ENCODE results near the gene ZNRF3.
A peak's percentile ranks its signal among the peaks of the same experiment; 100 is the strongest.
"Not testable (repeated sequence)": the region's sequence is repeated elsewhere in the genome, so short reads cannot be mapped to it uniquely, and the experiment has no call there.

Gene ZNRF3

DNA sequence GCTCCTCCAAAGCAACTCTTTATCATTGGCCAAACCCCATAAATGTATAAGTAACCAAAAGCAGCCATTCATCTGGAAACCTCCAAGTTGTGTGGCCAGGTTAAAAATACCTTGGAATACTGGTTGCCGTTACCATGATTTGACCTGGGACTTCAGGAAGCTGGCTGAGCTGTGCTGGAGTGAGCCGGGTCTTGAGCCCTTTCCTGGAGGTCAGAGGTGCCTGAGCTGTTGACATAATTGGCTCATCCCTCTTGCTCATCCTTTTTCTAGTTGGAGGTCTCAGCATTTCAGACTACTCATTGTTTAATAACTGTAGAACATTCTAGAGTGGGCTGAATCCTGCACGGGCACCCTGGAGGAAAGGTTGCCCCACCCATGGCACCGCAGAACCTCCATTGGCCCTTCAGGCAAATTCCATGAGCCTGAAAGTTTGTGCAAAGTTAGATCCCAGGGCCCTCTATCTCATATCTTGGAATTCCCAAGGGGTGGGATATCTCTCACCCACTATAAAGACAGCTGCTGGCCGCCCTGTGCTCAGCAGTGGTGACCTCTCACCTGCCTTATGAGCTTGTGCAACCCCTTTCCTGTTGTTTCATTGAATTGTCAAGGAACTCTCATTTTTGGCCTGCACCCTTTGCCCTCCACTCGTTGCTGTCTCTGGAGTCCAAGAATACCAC lies 101.2 kb downstream of the ZNRF3 start:
- DNase-seq (ENCODE audit: low spot score), result no peak

DNA sequence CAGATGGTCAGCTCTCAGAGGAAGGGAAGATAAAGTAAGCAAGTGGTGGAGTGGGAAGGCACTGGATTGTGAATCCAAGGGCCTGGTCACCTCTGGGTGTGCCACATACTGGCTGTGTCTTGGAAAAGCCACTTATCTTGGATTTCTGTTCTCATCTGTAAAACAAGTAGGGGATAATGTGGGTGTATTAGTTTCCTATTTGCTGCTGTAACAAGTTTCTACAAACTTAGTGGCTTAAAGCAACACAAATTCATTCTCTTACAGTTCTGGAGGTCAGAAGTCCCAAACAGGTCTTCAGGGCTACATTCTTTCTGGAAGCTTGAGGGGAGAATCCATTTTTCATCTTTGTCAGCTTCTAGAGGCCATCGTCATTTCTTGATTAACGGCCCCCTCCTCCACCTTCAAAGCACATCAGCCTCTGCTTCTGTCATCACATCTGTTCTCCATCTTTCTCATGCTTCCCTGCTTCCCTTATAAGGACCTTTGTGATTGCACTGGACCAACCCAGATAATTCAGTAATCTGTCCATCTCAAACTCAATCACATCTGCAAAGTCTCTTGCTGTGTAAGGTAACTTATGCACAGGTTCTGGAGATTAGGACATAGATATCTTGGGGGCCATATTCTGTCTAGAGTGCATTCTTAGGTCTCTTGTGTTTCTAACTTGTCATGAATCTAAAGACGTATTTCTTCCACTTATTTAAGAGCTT lies 102.4 kb downstream of the ZNRF3 start:
- DNase-seq (ENCODE audit: low spot score), result no peak

DNA sequence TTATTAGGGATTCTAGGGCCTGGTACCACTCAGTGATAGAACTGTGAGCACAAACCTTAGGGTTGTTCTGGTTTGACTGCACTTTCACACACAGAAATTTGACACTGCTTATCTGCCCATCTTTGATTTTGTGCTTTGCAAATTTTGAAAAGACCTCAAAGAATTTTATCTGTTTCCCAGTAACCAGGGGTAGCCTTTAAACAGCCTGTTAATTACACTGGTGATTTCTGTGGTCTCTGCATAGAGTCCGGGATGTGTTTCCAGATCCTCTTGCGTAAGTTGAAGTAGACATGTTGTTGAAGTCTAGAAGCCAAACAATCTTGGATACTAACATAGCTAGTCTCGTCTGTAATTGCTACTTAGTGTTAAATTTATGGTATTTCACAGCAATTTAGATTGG lies 103.0 kb downstream of the ZNRF3 start:
- no peak for DNase-seq (ENCODE audit: low spot score)

DNA sequence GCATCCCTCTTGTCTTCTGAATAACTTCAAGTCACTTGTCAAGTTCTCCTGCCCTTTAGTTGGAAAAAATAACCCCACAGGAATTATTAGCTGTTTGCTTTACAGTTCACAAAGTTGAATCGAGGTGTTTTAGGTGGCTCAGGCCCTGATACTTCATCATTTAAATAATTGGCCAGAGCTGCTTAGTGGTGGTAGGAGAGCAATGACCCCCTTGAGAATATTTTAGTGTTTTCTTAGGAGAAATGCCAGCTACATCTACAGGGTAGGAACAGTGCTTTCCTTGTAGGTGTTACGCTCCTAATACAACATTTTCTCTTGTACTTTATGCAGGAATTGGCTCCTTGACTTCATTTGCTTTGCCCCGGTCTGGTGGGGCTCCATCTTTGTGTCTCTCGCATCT lies 105.1 kb downstream of the ZNRF3 start:
- DNase-seq (ENCODE audit: low spot score), result no peak

DNA sequence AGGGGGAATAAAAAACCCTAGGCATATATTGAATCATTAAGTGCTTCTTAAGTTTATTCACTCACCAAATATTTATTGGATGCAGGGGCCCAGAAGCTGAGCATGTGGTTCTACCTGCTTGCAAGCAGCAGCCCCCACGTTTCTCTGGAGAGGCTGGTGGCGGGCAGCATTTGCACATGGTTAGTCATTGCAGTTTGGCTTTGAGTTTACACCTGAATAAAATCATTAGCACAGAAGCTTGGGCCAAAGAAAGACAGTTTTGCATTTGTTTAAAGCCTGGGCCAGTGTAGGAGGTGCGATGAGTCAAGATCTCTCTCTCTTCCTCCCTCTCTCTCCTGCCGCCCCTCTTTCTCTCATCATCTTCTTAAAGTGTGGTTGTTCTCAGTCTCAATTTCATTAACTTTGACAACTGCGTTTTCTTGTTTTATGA lies 105.7 kb downstream of the ZNRF3 start:
- DNase-seq (ENCODE audit: low spot score), result no peak

GRCh38 chr22:28989484-28989883 lies 106.1 kb downstream of the ZNRF3 start:
- DNase-seq (ENCODE audit: low spot score), result no peak

DNA sequence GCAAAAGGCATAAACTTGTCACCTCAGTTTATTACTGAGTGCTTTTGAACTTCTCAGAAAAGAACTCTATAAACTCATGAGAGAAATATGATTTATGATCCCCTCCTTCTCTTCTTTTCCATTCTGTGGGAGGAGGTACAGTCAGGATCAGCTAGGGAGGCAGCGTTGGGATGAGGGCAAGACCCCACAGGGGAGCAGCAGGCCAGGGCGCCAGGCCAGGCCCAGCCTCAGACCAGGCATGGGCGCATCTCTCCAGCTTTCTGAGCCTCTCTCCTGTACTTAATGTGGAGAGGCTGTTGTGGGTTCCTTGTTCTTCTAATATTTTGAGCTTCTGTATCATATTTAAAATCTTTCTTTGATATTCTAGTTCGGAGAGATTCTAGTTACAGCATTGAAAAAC lies 106.5 kb downstream of the ZNRF3 start:
- DNase-seq (ENCODE audit: low spot score), result no peak

DNA sequence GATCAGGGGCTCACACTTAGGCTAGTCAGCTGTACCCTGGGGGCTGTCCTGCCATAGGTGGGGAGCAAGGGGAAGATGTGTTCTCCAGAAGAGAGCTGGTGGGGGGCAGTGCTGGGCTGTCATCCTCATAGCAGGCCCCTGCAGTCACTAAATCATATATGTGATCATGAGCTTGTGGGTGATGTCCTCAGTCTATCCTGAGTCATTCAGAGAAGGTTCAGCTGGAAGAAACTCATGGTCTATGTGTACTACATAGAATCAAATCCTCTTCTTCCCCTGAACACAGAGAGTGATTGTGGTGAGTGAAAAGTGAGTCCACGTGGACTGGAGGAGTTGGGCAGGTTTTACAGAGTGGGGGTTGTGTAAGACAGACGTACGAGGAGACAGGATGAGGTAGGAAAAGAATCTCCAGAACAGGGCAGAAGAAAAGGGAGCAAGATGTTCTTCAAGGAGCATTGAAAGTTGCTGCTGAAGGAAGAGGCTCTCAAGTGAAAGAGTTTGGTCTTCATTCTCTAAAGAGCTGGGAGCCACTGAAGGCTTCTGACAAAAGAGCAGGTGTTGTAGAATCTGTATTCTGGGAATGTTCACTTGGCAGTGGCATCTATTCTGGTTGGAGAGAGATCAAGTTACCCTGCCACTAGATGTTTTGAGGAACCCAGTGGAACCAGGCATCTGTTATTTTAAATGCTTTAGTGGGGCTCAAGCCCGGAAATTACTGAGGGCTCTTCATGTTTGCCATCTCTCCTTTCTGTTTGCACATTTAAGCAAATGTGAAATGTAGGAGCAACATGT lies 109.4 kb downstream of the ZNRF3 start:
- DNase-seq (ENCODE audit: low spot score), result no peak

DNA sequence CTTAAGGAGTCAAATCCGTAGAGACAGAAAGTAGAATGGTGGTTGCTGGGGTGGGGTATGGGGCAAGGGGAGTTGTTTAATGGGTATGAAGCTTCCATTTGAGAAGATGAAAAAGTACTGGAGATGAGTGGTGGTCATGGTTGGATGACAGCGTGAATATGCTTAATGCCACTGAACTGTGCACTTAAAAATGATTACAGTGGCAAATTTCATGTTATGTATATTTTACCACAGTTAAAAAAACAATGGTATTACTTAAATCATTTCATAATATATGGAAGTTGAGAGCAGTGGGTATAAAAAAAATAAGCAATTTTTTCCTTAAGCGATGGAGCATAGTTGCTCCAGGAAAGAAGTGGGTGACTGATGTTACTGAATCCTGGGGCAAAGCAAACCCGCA lies 111.2 kb downstream of the ZNRF3 start:
- no peak for DNase-seq (ENCODE audit: low spot score)

DNA sequence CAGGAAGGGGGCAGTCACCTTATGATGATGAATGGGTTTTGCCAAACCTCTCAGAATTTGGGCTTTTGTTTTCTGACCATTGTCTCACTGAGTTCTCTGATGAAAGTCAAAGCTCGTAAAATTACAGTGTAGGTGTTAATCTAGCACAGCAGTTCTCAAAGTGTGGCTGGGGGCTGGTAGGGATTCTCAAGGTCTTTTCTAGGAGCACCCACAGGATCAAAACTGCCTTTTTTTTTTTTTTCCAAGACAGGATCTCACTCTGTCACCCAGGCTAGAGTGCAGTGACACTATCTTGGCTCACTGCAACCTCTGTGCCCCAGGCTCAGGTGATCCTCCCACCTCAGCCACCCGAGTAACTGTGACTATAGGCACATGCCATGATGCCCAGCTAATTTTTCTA lies 112.2 kb downstream of the ZNRF3 start:
- DNase-seq (ENCODE audit: low spot score), result no peak

DNA sequence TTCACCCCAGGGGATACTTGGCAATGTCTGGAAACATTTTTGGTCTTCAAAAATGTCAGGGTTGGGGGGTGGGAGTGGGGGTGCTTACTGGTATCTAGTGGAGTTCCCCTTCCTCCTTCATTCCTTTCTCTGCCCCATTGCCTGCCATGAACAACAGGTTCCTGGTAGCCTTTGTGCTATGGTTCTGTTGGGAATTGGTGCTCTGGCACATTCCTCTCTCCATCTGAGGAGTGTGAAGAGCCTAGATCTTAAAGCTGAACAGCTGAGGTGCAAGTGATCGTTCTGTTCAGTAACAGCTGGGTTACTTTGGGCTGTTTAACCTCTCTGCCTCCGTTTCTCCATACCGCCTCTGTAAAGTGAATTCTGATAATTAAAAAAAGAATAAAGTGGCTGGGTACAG lies 114.0 kb downstream of the ZNRF3 start:
- no peak for DNase-seq (ENCODE audit: low spot score)

- DNase-seq (ENCODE audit: low spot score), result no peak
These were observed 115.3 kb downstream of the ZNRF3 start for GRCh38 chr22:28998681-28999080.

- DNase-seq (ENCODE audit: low spot score), result no peak
These were observed 116.1 kb downstream of the ZNRF3 start for GRCh38 chr22:28999510-28999909.

- DNase-seq (ENCODE audit: low spot score), result no peak
These were observed 116.7 kb downstream of the ZNRF3 start for GRCh38 chr22:28999919-29000556.

DNA sequence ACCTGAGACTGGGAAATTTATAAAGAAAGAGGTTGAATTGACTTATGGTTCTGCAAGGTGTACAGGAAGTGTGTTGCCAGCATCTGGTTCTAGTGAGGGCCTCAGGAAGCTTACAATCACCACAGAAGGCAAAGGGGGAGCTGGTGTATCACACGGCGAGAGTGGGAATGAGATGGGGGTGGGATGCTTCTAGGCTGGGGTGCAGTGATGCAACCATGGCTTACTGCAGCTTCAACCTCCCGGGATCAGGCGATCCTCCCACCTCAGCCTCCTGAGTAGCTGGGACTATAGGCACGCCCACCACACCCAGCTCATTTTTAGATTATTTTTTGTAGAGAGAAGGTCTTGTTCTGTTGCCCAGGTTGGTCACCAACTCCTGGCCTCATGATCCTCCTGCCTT lies 117.3 kb downstream of the ZNRF3 start:
- DNase-seq (ENCODE audit: low spot score), result no peak

- DNase-seq (ENCODE audit: low spot score), result no peak
These were observed 119.2 kb downstream of the ZNRF3 start for GRCh38 chr22:29002603-29003002.

DNA sequence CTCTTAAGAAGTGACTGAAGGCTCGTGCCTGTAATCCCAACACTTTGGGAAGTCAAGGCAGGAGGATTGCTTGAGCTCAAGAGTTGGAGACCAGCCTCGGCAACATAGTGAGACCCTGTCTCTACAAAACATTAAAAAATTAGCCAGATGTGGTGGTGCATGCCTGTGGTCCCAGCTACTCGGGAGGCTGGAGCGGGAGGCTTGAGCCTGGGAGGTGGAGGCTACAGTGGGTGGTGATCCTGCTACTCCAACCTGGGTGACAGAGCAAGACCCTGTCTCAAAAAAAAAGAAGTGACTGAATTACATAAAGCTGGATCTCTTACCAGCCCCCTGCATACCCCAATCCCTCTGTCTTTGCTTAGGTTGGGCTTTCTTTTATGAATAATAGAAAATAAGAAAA lies 120.2 kb downstream of the ZNRF3 start:
- DNase-seq (ENCODE audit: low spot score), result no peak

GRCh38 chr22:29003975-29004646 lies 120.7 kb downstream of the ZNRF3 start:
- DNase-seq (ENCODE audit: low spot score), result no peak

DNA sequence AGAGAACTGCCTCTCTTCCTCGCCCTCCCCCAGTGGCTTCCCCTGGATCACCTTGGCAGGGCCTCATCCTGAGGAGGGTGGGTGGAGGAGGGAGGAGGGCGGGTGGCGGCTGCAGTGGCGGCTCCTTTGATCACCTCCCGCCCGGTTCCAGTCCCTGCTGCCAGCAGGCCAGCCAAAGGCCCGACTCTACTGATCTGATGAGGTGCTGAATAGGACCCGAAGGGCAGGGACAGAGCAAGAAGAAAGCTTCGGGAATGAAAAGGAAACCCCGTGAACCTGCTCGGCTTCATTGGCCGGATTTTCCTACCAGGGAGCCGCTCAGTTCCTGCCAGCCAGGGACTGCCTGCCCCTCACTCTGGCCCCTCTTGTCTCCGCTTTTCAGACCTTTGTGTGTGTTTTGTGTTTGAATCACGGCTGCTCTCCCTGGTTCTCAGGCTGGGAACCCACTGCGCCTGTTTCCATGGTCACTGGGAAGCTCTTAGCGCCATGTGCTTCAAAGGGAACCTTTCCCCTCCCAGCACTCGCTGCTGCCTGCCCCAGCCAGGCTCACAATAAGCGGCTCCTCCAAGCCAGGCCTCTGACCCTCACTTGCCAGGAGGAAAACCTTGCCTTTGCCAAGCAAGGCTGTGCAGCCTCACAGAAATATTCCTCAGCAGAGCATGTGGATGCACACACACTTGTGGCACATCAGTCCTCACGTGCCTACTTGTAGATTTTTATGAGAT lies 121.4 kb downstream of the ZNRF3 start:
- DNase-seq (ENCODE audit: low spot score), result peak; percentile 89

GRCh38 chr22:29005754-29006153 lies 122.4 kb downstream of the ZNRF3 start:
- DNase-seq (ENCODE audit: low spot score), result not testable (repeated sequence)

GRCh38 chr22:29006346-29006745 lies 123.0 kb downstream of the ZNRF3 start:
- DNase-seq (ENCODE audit: low spot score), result no peak
